ENCODE data around the gene ZNF212.
A peak's percentile ranks its signal among the peaks of the same experiment; 100 is the strongest.

Gene ZNF212

GRCh38 chr7:149296368-149296767 is 56.9 kb downstream of the ZNF212 start:
- no peaks in the 10 kb centered on the region for H3K27me3 Mint-ChIP-seq
- no peak for ATAC-seq
- DNase-seq, result peak in 1 of 2 donors; percentile 1
- peaks cover 0 to 12% of the 10 kb centered on the region in 2 donors for H3K9me3 Mint-ChIP-seq
- H3K4me3 Mint-ChIP-seq, result no peak overlapping the region
- peaks cover 8% of the 10 kb centered on the region for H3K4me1 Mint-ChIP-seq
- no peak overlapping the region for H3K27ac Mint-ChIP-seq

GRCh38 chr7:149297034-149297755 is 57.7 kb downstream of the ZNF212 start:
- Mint-ChIP-seq H3K4me1 (peaks cover 8% of the 10 kb centered on the region), H3K4me3 (no peak overlapping the region), H3K9me3 (peaks cover 0 to 12% of the 10 kb centered on the region in 2 donors), H3K27ac (peak overlapping the region in 1 of 2 donors; percentile 69), H3K27me3 (no peaks in the 10 kb centered on the region)
- DNase-seq, result peak in 1 of 2 donors; percentile 1
- peak; percentile 37 for ATAC-seq

GRCh38 chr7:149300620-149301285 is 61.3 kb downstream of the ZNF212 start:
- Mint-ChIP-seq H3K27ac (no peak overlapping the region), H3K9me3 (peaks cover 0 to 12% of the 10 kb centered on the region in 2 donors), H3K4me1 (peaks cover 8% of the 10 kb centered on the region), H3K4me3 (no peak overlapping the region), H3K27me3 (no peaks in the 10 kb centered on the region)
- no peak for ATAC-seq
- DNase-seq, result no peak

- ATAC-seq (no peak), DNase-seq (peak in 1 of 2 donors; percentile 0)
- no peak overlapping the region for H3K27ac Mint-ChIP-seq
- H3K27me3 Mint-ChIP-seq, result no peaks in the 10 kb centered on the region
- H3K9me3 Mint-ChIP-seq, result peaks cover 0 to 12% of the 10 kb centered on the region in 2 donors
- H3K4me1 Mint-ChIP-seq, result peaks cover 3% of the 10 kb centered on the region
- H3K4me3 Mint-ChIP-seq, result no peak overlapping the region
These were observed 62.8 kb downstream of the ZNF212 start for GRCh38 chr7:149302222-149302621.

GRCh38 chr7:149302865-149303264 is 63.4 kb downstream of the ZNF212 start:
- DNase-seq (no peak), ATAC-seq (no peak)
- no peaks in the 10 kb centered on the region for H3K4me1 Mint-ChIP-seq
- no peak overlapping the region for H3K27ac Mint-ChIP-seq
- H3K27me3 Mint-ChIP-seq, result no peaks in the 10 kb centered on the region
- H3K4me3 Mint-ChIP-seq, result no peak overlapping the region
- H3K9me3 Mint-ChIP-seq, result peaks cover 0 to 12% of the 10 kb centered on the region in 2 donors

- no peak overlapping the region for H3K4me3 Mint-ChIP-seq
- ATAC-seq (no peak), DNase-seq (no peak)
- peaks cover 0 to 1% of the 10 kb centered on the region in 2 donors for H3K9me3 Mint-ChIP-seq
- H3K27ac Mint-ChIP-seq, result no peak overlapping the region
- H3K4me1 Mint-ChIP-seq, result no peaks in the 10 kb centered on the region
- H3K27me3 Mint-ChIP-seq, result no peaks in the 10 kb centered on the region
These were observed 64.6 kb downstream of the ZNF212 start for GRCh38 chr7:149304006-149304405.
